HuH-7 (cell line): ENCODE data around the gene GCFC2.
"Not testable (repeated sequence)": the region's sequence is repeated elsewhere in the genome, so short reads cannot be mapped to it uniquely, and the experiment has no call there.

Experiments used
- DNase-seq: peaks from one replicate; pipeline ENCODE4 v3.0.0; 2011; ENCODE audit warnings: low spot score

Gene GCFC2

GRCh38 chr2:75679556-75679955 is 31.2 kb downstream of the GCFC2 start:
- no peak for DNase-seq

- DNase-seq, result no peak
These were observed 34.3 kb downstream of the GCFC2 start for GRCh38 chr2:75676464-75676863.

- DNase-seq, result peak; percentile 1
These were observed 34.8 kb downstream of the GCFC2 start for GRCh38 chr2:75675908-75676307.

- not testable (repeated sequence) for DNase-seq
These were observed 35.3 kb downstream of the GCFC2 start for GRCh38 chr2:75675423-75675822.

- no peak for DNase-seq
These were observed 42.8 kb downstream of the GCFC2 start for GRCh38 chr2:75667884-75668283.

- DNase-seq, result no peak
These were observed 43.8 kb downstream of the GCFC2 start for GRCh38 chr2:75666911-75667310.

- DNase-seq, result no peak
These were observed 52.9 kb downstream of the GCFC2 start for GRCh38 chr2:75657798-75658197.

GRCh38 chr2:75656563-75656962 is 54.2 kb downstream of the GCFC2 start:
- no peak for DNase-seq

- DNase-seq, result no peak
These were observed 54.9 kb downstream of the GCFC2 start for GRCh38 chr2:75655861-75656260.

GRCh38 chr2:75654012-75654411 is 56.7 kb downstream of the GCFC2 start:
- no peak for DNase-seq

- no peak for DNase-seq
These were observed 62.9 kb downstream of the GCFC2 start for GRCh38 chr2:75647771-75648170.

- DNase-seq, result peak; percentile 78
These were observed 63.9 kb downstream of the GCFC2 start, which contains the start of gene MRPL19 for GRCh38 chr2:75646583-75647425. MRPL19 (plus strand) TSS chr2:75646783; CDS start chr2:75646808, 25 bp downstream.

- no peak for DNase-seq
These were observed 64.6 kb downstream of the GCFC2 start for GRCh38 chr2:75646090-75646582.

- DNase-seq, result no peak
These were observed 65.1 kb downstream of the GCFC2 start for GRCh38 chr2:75645643-75646042.

GRCh38 chr2:75643980-75644379 is 66.7 kb downstream of the GCFC2 start:
- DNase-seq, result no peak

- no peak for DNase-seq
These were observed 69.1 kb downstream of the GCFC2 start for GRCh38 chr2:75641587-75641986.

GRCh38 chr2:75640621-75641121 is 70.0 kb downstream of the GCFC2 start:
- peak; percentile 43 for DNase-seq

- DNase-seq, result no peak
These were observed 73.1 kb downstream of the GCFC2 start for GRCh38 chr2:75637568-75637967.

- DNase-seq, result no peak
These were observed 75.8 kb downstream of the GCFC2 start for GRCh38 chr2:75634945-75635344.

- DNase-seq, result no peak
These were observed 77.1 kb downstream of the GCFC2 start for GRCh38 chr2:75633620-75634019.

GRCh38 chr2:75632813-75633212 is 77.9 kb downstream of the GCFC2 start:
- DNase-seq, result no peak

GRCh38 chr2:75632091-75632701 is 78.5 kb downstream of the GCFC2 start:
- DNase-seq, result no peak

- peak; percentile 36 for DNase-seq
These were observed 82.7 kb downstream of the GCFC2 start for GRCh38 chr2:75627902-75628504.
